ENCODE data around the gene C5orf63.
"Not testable (repeated sequence)": the region's sequence is repeated elsewhere in the genome, so short reads cannot be mapped to it uniquely, and the experiment has no call there.

Gene C5orf63

GRCh38 chr5:127030259-127031146, 42.8 kb downstream of the C5orf63 start, which contains the start of gene MARCHF3:
Gene MARCHF3 (minus strand): TSS chr5:127030558. CDS start chr5:126918171, 112,387 bp downstream.
- peak; percentile 94 for DNase-seq

GRCh38 chr5:127029581-127030258, 43.6 kb downstream of the C5orf63 start:
- peak; percentile 33 for DNase-seq

GRCh38 chr5:127028822-127029457, 44.4 kb downstream of the C5orf63 start:
- DNase-seq = no peak

- no peak for DNase-seq
Observed at GRCh38 chr5:127027539-127027938, 45.8 kb downstream of the C5orf63 start.

- DNase-seq = no peak
Observed at GRCh38 chr5:127026166-127026565, 47.1 kb downstream of the C5orf63 start.

- no peak for DNase-seq
Observed at GRCh38 chr5:127025467-127025866, 47.8 kb downstream of the C5orf63 start.

- DNase-seq = no peak
Observed at GRCh38 chr5:127024821-127025220, 48.5 kb downstream of the C5orf63 start.

GRCh38 chr5:127023552-127024191, 49.6 kb downstream of the C5orf63 start:
- not testable (repeated sequence) for DNase-seq

GRCh38 chr5:127022846-127023245, 50.5 kb downstream of the C5orf63 start:
- no peak for DNase-seq

GRCh38 chr5:127019928-127020327, 53.4 kb downstream of the C5orf63 start:
- no peak for DNase-seq

- DNase-seq = not testable (repeated sequence)
Observed at GRCh38 chr5:127016722-127017121, 56.6 kb downstream of the C5orf63 start.

GRCh38 chr5:127015716-127016115, 57.6 kb downstream of the C5orf63 start:
- DNase-seq = no peak

- no peak for DNase-seq
Observed at GRCh38 chr5:127014573-127014972, 58.7 kb downstream of the C5orf63 start.

GRCh38 chr5:127013407-127013806, 59.9 kb downstream of the C5orf63 start:
- no peak for DNase-seq

GRCh38 chr5:127012916-127013315, 60.4 kb downstream of the C5orf63 start:
- no peak for DNase-seq

GRCh38 chr5:127011961-127012644, 61.2 kb downstream of the C5orf63 start:
- DNase-seq = no peak

GRCh38 chr5:127011153-127011552, 62.1 kb downstream of the C5orf63 start:
- no peak for DNase-seq

- no peak for DNase-seq
Observed at GRCh38 chr5:127010362-127010761, 62.9 kb downstream of the C5orf63 start.

GRCh38 chr5:127009784-127010183, 63.5 kb downstream of the C5orf63 start:
- no peak for DNase-seq

- DNase-seq = no peak
Observed at GRCh38 chr5:127008300-127008975, 64.9 kb downstream of the C5orf63 start.

- no peak for DNase-seq
Observed at GRCh38 chr5:127007522-127007921, 65.8 kb downstream of the C5orf63 start.

- no peak for DNase-seq
Observed at GRCh38 chr5:127006744-127007143, 66.6 kb downstream of the C5orf63 start.
